ENCODE measurements around the gene NUP188.
"Not testable (repeated sequence)": the region's sequence is repeated elsewhere in the genome, so short reads cannot be mapped to it uniquely, and the experiment has no call there.

NUP188 gene

GRCh38 chr9:129027685-129028191 is 80.2 kb downstream of the NUP188 start:
- peak; percentile 28 for DNase-seq (ENCODE audit: low spot score)

GRCh38 chr9:129028192-129028966 is 80.9 kb downstream of the NUP188 start, which contains the start of gene SH3GLB2:
Gene SH3GLB2, minus strand, starts transcription at chr9:129028331. Its CDS starts 177 bp downstream, at chr9:129028154.
- FAIRE-seq, result no peak
- DNase-seq (ENCODE audit: low spot score), result peak; percentile 90

More at GRCh38 chr9:129027685-129028191, 80.2 kb downstream of the NUP188 start:
- no peak for FAIRE-seq

- DNase-seq (ENCODE audit: low spot score), result no peak
- no peak for FAIRE-seq
Observed at GRCh38 chr9:129030191-129030590, 82.7 kb downstream of the NUP188 start.

DNA sequence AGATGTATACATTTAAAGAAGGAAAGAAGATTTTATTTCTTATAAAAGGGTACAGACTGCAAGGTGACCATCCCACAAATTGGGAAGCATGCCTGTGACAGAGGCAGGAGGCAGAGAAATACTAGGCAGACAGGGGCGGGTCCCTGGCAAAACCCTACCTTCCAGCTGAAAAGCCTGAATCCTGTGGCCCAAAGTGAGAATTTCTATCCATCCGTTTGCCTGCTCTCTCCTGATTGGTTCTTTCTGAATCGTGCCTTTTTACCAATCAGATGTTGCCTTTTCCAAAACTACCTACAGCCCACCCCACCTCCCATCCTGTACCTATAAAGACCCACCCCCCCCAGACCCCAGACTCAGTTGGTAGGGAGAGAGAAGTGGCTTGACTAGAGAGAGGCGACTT is 84.0 kb downstream of the NUP188 start:
- no peak for DNase-seq (ENCODE audit: low spot score)
- no peak for FAIRE-seq

DNA sequence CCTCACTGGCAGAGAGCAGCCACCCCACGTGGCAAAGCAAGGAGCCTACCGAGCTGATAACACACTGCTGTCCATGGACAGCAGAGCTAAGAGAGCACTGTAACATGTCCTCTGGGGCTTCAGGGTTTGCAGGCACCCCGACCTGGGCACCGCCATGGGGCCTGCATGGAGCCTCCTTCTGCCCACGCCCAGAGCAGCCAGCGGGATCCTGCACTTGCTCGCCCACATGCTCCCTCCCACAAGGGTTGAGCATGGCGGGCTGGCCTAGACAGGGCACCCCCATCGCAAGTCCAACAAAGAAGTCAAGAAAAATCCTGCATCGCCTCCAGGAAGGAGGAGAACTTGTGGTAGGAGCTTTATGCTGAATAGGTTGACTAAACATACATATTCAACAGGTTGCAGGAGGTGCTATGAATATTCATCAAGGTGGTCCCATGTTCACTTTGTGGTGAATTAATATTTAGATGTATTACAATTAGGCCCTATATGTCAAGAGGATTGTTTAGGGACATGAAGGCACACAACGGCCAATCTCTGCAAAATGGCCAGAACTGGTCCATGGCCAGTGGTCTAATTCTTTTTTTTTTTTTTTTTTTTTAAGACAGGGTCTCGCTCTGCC is 85.2 kb downstream of the NUP188 start:
- DNase-seq (ENCODE audit: low spot score) (no peak), FAIRE-seq (no peak)

GRCh38 chr9:129033216-129033615 is 85.7 kb downstream of the NUP188 start:
- FAIRE-seq (no peak), DNase-seq (ENCODE audit: low spot score) (no peak)

DNA sequence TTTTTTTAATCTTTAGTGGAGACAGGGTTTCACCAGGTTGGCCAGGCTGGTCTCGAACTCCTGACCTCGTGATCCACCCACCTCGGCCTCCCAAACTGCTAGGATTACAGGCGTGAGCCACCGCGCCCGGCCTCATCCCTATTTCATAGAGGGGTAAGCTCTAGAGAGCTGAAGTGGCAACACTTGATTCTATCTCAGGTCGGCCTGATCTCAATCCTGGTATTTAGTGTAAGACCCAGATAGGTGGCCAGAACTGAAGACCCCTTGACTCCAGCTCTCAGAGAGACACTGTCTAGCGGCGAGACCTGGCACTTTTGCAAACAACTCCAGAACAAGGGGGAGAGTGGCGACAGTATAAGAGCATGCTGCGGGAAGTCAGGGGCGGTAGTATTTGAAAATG is 88.3 kb downstream of the NUP188 start:
- FAIRE-seq; DNase-seq (ENCODE audit: low spot score): not testable (repeated sequence)

GRCh38 chr9:129036241-129036922 is 88.9 kb downstream of the NUP188 start, which contains the start of gene MIGA2:
Gene MIGA2, plus strand, starts transcription at chr9:129036626. Its CDS starts 3,969 bp downstream, at chr9:129040595.
- DNase-seq (ENCODE audit: low spot score) (peak; percentile 98), FAIRE-seq (peak; percentile 90)

GRCh38 chr9:129036923-129037766 is 89.6 kb downstream of the NUP188 start:
- FAIRE-seq (no peak), DNase-seq (ENCODE audit: low spot score) (no peak)

GRCh38 chr9:129037767-129038098 is 90.2 kb downstream of the NUP188 start:
- DNase-seq (ENCODE audit: low spot score) (no peak), FAIRE-seq (no peak)

GRCh38 chr9:129038109-129038852 is 90.8 kb downstream of the NUP188 start:
- DNase-seq (ENCODE audit: low spot score) (no peak), FAIRE-seq (no peak)

DNA sequence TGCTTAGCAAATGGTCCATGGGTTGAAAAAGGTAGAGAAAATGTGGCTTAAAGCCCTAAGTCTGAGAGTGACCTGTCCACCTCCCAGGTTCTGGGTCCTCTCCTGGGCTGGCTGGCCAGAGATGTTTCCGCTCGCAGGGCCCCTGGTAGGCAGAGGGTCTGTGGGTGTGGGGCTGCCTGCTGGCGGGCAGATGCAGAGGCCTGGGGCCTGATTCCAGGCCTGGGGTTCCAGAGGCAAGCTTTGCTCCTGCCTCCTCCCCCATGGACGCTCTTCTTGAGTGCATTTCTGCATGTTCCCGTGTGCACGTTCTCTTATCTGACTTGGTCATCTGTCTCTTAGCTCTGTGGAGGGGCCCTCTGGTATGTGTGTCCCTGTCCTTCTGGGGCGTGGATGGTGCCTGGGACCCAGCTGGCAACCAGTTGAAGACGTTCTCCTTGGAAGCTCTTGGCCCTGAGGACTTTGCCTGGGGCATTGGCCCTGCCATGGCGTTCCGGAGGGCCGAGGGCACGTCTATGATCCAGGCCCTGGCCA is 92.7 kb downstream of the NUP188 start:
- no peak for FAIRE-seq
- DNase-seq (ENCODE audit: low spot score), result no peak

GRCh38 chr9:129042016-129042415 is 94.5 kb downstream of the NUP188 start:
- FAIRE-seq, result no peak
- DNase-seq (ENCODE audit: low spot score), result no peak

DNA sequence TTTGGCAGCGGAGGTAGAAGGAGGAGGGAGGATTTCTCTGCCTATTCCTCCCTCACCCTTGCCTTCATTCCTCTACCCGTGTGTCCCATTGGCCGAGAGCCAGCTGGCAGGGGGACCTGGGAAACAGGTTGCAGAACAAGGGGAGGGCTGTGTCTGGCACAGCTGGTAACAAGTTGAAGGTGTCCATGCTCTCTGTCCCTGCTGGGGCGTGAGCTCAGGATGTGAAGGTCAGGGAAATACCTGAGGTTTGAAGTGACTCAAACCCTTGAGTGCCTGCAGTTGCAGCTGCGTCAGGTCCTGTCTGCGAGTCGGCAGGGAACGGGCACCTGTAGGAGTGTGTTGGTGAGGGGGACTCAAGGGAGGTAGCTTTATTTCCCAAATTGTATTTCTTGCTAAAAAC is 105.1 kb downstream of the NUP188 start:
- FAIRE-seq, result no peak
- DNase-seq (ENCODE audit: low spot score), result no peak

- DNase-seq (ENCODE audit: low spot score) (no peak), FAIRE-seq (no peak)
Observed at GRCh38 chr9:129053020-129053419, 105.5 kb downstream of the NUP188 start.

DNA sequence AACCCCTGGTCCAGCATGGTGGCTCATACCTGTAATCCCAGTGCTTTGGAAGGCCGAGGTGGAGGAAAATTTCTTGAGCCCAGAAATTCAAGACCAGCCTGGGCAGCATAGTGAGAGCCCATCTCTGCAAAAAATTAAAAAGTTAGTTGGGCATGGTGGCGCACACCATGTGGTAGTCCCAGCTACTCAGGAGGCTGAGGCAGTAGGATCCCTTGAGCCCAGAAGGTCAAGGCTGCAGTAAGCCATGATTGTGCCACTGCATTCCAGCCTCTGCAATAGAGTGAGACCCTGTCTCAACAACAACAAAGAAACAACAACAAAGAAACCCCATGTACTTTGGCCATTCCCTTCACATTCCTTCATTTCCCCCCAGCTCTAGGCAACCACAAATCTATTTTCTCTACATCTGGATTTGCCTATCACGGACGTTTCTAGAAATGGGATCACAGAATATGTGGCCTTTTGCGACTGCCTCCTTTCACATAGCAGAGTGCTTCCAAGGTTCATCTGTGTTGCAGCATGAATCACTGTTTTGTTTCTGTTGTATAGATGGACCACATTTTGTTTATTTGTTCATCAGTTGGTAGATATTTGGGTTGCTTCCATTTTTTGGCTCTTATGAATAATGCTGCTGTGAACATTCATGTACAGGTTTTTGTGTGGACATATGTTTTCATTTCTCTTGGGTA is 106.8 kb downstream of the NUP188 start:
- DNase-seq (ENCODE audit: low spot score) (no peak), FAIRE-seq (no peak)
